NCI-H446 treated with DMSO at 0.1 percent for 48 hours (cell line): ENCODE data around the gene WFS1.

Source experiments
- DNase-seq: peaks from one replicate; lab custom pipeline; 2025; lab: John Stamatoyannopoulos, UW

Gene WFS1

DNA sequence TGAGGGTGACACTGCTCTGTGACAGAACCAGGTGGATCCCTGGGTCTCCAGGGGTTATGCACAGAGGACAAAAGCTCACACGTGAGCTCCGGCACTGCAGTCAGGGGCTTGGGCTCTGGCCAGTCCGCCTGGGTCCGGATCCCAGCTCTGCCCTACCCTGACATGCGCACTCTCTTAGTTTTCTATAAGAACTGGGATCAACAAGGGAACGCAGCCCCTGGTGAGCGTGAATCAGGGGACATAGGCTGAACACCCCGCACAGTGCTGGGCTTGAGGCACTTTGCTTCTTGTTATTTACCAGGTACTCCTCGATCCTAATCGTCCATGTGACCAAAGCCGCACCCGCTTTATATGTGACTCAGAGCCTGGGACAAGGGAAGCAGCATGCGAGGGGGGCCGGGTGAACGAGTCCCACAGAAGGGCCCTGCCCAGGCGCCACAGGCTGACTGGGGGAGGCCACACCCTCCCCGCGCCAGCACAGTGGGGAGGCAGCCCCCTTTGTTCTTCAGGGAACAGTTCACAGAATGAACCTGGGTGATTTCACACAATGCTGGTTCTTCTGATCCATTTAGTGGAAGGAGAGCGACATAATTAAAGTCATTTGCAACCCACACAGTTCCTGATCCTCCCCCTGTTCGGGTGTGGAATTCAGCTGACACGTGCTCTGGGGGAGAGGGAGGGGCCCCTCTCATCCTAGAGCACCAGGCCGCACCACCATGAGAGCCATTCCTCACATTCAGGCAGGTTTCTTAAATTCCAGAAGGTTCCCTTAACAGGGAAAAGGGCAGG lies 55.5 kb downstream of the WFS1 start:
- no peak for DNase-seq

DNA sequence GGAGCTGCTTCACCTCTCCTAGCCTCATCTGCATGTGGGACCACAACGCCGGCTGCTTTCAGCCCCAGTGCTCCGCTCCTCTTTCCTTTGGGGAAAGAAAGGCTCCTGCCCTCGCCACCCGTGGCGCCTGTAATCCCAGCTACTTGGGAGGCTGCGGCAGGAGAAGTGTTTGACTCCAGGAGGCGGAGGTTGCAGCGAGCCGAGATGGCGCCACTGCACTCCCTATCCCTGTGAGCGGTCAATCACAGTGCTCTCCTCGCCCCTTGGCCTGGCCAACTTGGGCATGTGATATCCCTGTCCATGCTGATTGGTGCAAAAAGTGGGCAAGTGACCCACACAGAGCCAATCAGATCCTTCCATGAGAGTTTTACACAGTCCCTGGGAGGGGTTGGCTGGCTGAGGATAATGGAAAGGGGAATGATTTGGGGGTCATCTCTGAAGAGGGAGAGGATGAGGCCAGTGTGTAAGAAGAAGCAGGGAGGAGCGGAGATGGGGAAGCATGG lies 56.2 kb downstream of the WFS1 start:
- DNase-seq: no peak

GRCh38 chr4:6326312-6327060 lies 56.8 kb downstream of the WFS1 start:
- no peak for DNase-seq

GRCh38 chr4:6327220-6327917 lies 57.7 kb downstream of the WFS1 start:
- DNase-seq: no peak

- DNase-seq: no peak
Observed at GRCh38 chr4:6328526-6328925, 58.9 kb downstream of the WFS1 start.

DNA sequence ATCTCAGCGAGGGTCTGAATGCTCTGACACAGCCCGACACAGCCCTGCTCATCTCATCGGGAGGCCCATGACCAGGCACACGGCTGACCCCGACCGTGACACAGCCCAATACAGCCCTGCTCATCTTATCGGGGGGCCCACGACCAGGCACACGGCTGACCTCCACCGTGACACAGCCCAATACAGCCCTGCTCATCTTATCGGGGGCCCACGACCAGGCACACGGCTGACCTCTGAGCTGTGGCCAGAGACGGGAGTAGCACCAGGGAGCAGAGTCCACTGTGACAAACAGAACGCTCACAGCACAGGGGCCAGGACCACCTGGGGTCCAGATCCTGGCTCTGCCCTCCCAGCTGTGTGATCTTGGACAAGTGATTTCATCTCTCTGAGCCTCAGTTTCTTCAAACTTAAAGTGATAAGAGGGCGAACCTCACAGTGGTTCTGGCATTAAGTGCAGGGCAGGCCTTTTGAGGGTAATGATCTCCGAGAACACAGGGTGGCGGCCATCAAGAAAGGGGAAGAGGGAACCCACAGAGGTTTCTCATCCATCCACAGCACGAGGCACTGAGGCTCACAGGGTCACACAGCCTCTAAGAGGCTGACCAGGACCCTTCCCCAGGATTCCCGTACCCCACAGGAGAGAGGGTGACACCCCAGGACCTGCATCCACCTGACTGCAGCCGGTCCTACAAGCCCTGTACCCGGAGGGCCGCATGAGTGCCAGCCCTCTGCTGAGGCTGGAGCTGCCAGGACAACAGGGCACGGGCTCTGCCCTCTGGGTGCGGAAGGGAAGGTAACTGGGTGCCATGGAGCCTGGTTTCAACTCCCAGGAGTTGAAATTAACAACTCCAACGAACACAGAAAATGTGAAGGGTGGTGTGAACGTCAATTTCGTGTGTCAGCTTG lies 60.1 kb downstream of the WFS1 start:
- DNase-seq: no peak

- no peak for DNase-seq
Observed at GRCh38 chr4:6330384-6330767, 60.7 kb downstream of the WFS1 start.

- no peak for DNase-seq
Observed at GRCh38 chr4:6331018-6331417, 61.4 kb downstream of the WFS1 start.

GRCh38 chr4:6331468-6331867 lies 61.8 kb downstream of the WFS1 start:
- DNase-seq: no peak

GRCh38 chr4:6332042-6332668 lies 62.5 kb downstream of the WFS1 start:
- no peak for DNase-seq

- DNase-seq: no peak
Observed at GRCh38 chr4:6332669-6333050, 63.0 kb downstream of the WFS1 start.

GRCh38 chr4:6333301-6334202 lies 63.9 kb downstream of the WFS1 start:
- DNase-seq: no peak

DNA sequence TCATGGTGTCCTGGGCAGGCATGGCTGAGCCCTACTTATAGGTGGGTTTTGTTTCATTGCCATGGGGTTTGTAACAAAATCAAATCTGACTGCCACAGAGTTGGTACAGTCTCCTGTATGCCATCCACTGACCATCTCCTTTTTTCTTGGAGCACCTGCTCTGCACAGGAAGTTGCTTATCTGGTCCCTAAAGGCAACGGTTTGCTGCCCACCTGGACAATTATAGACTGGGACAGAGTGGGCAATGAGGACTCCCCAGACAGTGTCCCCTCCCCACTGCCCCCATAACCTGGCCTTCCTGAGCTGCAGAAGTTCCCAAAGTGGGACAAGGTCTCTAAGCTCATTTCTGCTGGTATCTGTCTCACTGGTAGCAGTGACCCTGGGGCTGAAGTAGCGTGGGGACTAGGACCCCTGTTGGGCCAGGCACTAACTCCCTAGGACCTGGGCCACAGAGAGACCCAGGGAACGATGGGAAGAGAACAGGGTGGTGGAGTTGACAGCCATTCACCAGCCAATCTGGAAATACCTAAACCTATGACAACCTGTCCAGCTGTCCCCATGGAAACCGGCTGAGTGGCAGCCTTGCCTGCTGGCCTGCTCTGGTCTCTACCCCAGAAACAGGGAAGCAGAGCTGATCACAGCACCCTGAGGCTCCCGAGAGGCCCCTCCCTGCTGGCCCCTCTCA lies 64.7 kb downstream of the WFS1 start:
- no peak for DNase-seq

- no peak for DNase-seq
Observed at GRCh38 chr4:6335040-6335590, 65.5 kb downstream of the WFS1 start.

GRCh38 chr4:6336166-6336565 lies 66.5 kb downstream of the WFS1 start:
- no peak for DNase-seq

DNA sequence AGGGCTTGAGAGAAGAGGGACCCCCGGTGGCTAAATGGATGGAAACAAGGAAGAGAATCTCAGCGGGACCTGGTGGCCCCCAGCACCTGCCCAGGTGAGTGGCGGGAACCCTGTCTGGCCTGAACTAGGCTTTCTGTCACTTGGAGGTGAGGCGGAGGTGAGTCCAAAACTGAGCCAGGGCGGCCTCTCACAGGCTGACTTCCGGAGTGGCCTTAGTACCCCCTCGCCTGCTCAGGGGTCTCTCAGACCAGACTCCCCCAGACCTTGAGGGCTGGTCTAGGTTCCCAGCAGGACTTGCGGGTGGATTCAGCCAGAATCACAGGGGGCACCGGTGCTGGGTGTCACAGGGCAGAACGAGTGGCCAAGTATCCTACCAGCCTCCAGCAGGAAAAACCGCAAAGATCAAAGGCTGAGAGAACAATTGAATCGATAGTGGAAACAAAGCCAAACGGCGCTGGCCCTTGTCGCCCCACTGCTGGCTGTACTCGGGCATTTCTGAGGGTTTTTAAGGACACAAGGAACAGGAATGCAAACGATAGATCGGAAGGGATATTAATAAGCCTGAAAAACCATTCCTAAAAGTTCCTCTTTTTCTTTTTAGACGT lies 67.8 kb downstream of the WFS1 start:
- no peak for DNase-seq

DNA sequence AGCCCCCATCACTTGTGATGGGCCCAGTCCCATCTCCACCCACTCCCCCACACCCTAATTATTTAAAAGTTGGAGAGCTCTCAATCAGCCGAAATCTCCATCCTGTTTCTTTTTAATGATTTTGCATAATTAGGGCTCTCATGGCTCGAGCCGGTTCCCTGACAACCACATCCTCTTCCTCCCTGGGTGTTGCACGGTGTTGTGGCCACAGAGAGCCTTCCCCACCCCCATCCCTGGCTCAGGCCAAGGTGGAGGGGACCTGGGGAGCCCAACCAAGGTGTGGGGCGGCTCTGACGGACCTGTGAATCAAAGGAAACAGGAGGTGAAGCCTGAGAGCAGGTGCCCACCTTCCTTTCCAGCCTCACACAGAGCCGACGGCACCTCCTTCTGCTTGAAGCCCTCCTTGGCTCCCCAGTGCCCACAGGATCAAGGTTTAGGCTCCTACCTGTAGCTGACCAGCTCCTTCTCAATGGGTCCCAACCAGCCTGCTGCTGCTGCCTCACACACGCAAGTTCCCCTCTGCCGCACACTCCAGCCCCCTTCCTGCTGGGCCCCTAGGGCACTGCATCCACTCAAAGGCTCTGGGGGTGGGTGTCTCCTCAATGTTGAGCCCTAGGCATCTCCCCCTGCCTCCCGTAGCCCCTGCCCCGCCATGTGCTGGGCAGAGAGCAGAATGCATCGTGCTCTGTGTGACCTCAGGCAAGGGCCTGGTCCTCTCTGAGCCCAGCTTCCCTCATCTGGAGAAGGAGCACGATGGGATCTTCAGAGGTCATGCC lies 68.7 kb downstream of the WFS1 start:
- DNase-seq: no peak
